HL-60 (cell line): Measurements from ENCODE around the gene RBM26.

Experiments used
- CTCF ChIP-seq: IDR thresholded peaks from one replicate; pipeline ENCODE4 v1.5.1; 2011; ENCODE audit warnings: low read length, control low read depth, inconsistent platforms; ENCODE audit not compliant: insufficient read depth
- POLR2AphosphoS5 ChIP-seq: IDR thresholded peaks from 2 replicates; pipeline ENCODE4 v1.6.1; 2012; ENCODE audit warnings: low read depth

GRCh38 chr13:79341202-79341601, 64.9 kb downstream of the RBM26 start:
- TF ChIP-seq CTCF (no peak), POLR2AphosphoS5 (no peak)
